BJ (cell line): Measurements from ENCODE around the gene PRDM16. TPM values are rescaled to one million over a fixed set of nuclear protein-coding genes. Genes with fewer than 3 reads are reported as not detected.

Source experiments
- CTCF ChIA-PET: fragments of 350-600 bp; formaldehyde crosslinking; extraction: SDS; loops from one replicate; lab custom pipeline; 2021; ENCODE audit warnings: antibody characterized with exemption, inconsistent platforms; lab: Yijun Ruan, JAX
- POLR2A ChIA-PET: fragments of 300-600 bp; sonication (Branson Sonifier 250); formaldehyde crosslinking; extraction: SDS; loops from one replicate; lab custom pipeline; 2021; ENCODE audit warnings: antibody characterized with exemption; lab: Charles Lee
- DNase-seq: peaks from one replicate; pipeline ENCODE4 v3.0.0-alpha.2; 2011; ENCODE audit warnings: low read depth
- H3K27me3 ChIP-seq: 2 replicates; pipeline ENCODE4 v1.6.0; 2011; ENCODE audit warnings: low read length; ENCODE audit not compliant: control insufficient read depth, insufficient read depth
- H3K36me3 ChIP-seq: 2 replicates; pipeline ENCODE4 v1.5.1; 2011; ENCODE audit warnings: low read length; ENCODE audit not compliant: control insufficient read depth, insufficient read depth
- H3K4me3 ChIP-seq: 2 replicates; pipeline ENCODE4 v1.5.1; 2011; ENCODE audit warnings: low read depth, mild to moderate bottlenecking, control low read depth, low read length
- polyA plus RNA-seq: library from polyadenylated mRNA; depleted of rRNA; stranded (reverse); fragments of >200 nt; gene quantifications from 2 replicates; pipeline ENCODE4 v1.2.3, GENCODE V29; 2011
- TF ChIP-seq, protein P1 (sequence below): IDR thresholded peaks from 2 replicates; pipeline ENCODE4 v1.5.1; 2011; ENCODE audit warnings: low read depth, mild to moderate bottlenecking, control low read depth, inconsistent platforms, low read length, moderate library complexity; ENCODE audit not compliant: insufficient read depth

Gene PRDM16
- polyA plus RNA-seq, 1 experiment, result 0.02 TPM

DNA sequence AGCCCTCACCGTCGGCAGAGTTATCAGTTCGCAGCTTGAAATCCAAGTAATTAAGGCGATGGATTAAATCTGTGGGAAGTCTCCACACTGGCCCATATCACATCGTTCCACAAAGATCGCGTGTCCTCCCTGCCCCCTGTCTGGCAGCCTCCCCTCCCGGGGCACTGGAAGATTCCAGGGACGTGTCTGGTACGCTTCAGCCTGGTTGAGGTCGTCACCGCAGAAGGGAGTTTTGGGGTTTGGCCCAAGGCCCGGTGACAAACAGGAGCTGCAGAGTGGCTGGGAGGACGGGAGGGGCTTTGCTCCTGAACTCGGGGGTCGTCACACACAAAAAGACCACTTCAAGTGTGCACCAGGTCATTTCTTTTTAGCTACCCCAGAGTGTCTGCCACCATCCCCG, 51.1 kb downstream of the PRDM16 start:
- Histone ChIP-seq H3K4me3 (no peak overlapping the region), H3K36me3 (no peaks in the 10 kb centered on the region), H3K27me3 (no peaks in the 10 kb centered on the region)
- TF ChIP-seq, protein P1, sequence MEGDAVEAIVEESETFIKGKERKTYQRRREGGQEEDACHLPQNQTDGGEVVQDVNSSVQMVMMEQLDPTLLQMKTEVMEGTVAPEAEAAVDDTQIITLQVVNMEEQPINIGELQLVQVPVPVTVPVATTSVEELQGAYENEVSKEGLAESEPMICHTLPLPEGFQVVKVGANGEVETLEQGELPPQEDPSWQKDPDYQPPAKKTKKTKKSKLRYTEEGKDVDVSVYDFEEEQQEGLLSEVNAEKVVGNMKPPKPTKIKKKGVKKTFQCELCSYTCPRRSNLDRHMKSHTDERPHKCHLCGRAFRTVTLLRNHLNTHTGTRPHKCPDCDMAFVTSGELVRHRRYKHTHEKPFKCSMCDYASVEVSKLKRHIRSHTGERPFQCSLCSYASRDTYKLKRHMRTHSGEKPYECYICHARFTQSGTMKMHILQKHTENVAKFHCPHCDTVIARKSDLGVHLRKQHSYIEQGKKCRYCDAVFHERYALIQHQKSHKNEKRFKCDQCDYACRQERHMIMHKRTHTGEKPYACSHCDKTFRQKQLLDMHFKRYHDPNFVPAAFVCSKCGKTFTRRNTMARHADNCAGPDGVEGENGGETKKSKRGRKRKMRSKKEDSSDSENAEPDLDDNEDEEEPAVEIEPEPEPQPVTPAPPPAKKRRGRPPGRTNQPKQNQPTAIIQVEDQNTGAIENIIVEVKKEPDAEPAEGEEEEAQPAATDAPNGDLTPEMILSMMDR, result no peak
- ChIA-PET POLR2A (no interaction called here), CTCF (no interaction called here)
- no peak for DNase-seq

DNA sequence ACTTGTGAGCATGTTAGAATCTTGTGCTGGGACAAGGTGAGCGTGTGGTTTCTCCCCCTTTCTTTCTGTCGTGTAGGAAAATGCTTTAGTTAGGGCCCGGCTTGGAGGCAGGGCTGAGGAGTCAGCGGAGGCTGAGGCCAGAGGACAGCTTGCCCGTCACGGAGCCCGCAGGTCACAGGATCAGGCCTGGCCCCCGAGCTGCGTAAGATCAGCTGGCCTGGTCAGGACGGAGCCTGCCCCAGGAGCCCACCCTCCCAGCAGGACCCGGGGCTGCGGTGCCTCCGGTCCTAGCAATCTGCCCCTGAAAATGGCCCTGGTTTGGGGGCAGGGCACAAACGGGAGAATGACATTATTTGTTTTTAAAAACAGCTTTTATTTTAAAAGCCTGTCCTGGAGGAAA, 52.0 kb downstream of the PRDM16 start:
- ChIA-PET POLR2A (no interaction called here), CTCF (no interaction called here)
- H3K36me3 ChIP-seq, result no peaks in the 10 kb centered on the region
- H3K27me3 ChIP-seq, result no peaks in the 10 kb centered on the region
- no peak overlapping the region for H3K4me3 ChIP-seq
- no peak for DNase-seq
- TF ChIP-seq, protein P1, result no peak

DNA sequence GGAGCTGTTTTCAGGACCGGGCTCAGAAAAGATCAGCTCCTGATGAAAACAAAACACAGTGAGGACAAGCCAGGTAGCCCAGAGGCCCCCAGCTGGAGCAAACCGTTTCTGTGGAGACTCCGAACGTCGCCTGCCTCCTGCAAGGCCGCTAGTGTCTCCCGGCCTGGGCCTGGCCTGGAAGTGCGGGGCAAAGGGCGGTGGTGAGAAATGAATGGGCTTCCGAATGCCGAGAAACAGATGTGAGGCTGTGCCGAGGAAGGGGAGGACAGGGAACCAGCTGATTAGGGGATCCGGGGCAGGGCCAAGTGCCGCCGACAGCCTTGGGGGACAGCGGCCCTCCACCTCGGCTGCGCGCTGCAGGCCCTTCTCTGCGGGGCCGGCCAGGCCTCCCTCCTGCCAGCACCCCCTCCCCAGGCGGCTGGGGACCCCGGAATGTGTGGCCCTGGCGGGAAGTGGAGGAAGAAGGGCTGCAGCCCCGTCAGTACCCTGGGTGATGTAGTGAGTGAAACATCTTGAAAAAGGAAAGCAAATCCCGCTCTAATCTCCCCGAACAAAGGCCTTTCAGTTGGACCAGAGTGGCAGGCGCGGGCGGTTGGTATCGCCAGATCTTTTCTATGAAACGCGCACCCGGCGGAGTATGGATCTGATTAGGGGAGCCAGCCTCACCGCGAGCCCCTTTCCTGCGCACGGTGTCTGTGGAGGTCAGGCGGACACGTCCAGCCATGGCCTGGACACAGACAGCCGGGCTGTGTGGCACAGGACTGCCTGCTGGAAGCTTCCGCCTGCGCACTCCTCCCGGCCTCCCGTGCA, 52.6 kb downstream of the PRDM16 start:
- Histone ChIP-seq H3K27me3 (no peaks in the 10 kb centered on the region), H3K36me3 (no peaks in the 10 kb centered on the region), H3K4me3 (no peak overlapping the region)
- POLR2A ChIA-PET, result no interaction called here
- CTCF ChIA-PET, result no interaction called here
- TF ChIP-seq, protein P1, result no peak
- DNase-seq, result no peak

DNA sequence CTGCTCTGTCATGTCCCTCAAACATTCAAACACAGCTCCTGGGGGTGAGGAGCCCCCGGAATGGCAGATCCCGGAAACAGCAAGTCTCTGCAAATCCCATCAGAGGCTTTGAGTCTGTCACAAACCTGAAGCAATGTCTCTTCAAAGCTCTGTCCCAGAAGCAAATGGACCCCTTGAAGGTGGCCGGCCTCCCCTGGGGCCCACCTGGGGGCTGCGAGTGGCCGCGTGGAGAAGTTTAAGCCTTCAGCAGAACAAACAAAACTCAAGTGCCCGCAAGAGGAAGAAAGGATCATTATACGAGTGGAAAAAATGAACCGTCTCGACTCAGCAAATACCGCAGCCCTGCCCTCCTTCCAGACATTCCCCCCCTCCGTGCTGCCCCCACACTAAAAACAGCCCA, 53.3 kb downstream of the PRDM16 start:
- CTCF ChIA-PET, result no interaction called here
- POLR2A ChIA-PET, result no interaction called here

DNA sequence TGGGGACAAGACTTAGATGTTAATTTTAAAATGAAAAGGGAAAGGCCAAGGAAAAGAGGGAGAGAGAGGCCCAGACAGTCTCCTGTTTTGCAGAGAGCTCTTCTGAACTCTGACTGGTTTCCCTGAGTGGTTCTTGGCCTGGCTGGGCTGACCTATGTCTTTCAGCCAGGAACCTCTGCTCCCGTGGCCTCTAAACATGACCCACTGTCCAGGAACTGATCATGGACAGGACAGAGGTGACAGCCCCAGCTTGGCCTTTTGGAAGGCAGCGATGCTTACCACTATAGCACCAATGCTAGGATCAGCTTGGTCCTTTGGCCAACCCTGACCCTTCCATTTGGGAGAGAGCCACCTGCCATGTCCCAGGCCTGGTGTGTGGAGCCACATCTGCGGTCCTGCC, 55.2 kb downstream of the PRDM16 start:
- TF ChIP-seq, protein P1, result no peak
- Histone ChIP-seq H3K4me3 (no peak overlapping the region), H3K36me3 (no peaks in the 10 kb centered on the region), H3K27me3 (no peaks in the 10 kb centered on the region)
- DNase-seq, result no peak
- POLR2A ChIA-PET, result no interaction called here
- CTCF ChIA-PET, result interaction anchor here (0.6 kb wide), 1 partner anchor 499 kb away, joined by 4 read pairs; no protein-coding TSS in a partner anchor

More for the DNA sequence above, 53.3 kb downstream of the PRDM16 start:
- TF ChIP-seq, protein P1, result no peak
- no peaks in the 10 kb centered on the region for H3K36me3 ChIP-seq
- DNase-seq, result no peak
- no peaks in the 10 kb centered on the region for H3K27me3 ChIP-seq
- H3K4me3 ChIP-seq, result no peak overlapping the region
